Stimulated activated CD4-positive, alpha-beta T cell treated with anti-CD3 and anti-CD28 coated beads, Interleukin-12 subunit alpha, Interleukin-12 subunit beta, amount 100 ng/mL, for 4 hours (primary cell): ENCODE measurements around the gene COL23A1.

Source experiments
- DNase-seq: peaks from one replicate; pipeline ENCODE4 v3.0.0-alpha.2; 2020

Gene COL23A1

GRCh38 chr5:178453224-178453623 is 137.0 kb downstream of the COL23A1 start:
- DNase-seq = no peak

GRCh38 chr5:178450121-178451028 is 139.8 kb downstream of the COL23A1 start:
- DNase-seq = no peak

- no peak for DNase-seq
Measured at GRCh38 chr5:178449163-178450070, 140.8 kb downstream of the COL23A1 start.

- no peak for DNase-seq
Measured at GRCh38 chr5:178445534-178445933, 144.7 kb downstream of the COL23A1 start.

GRCh38 chr5:178442405-178443257 is 147.6 kb downstream of the COL23A1 start:
- no peak for DNase-seq

- DNase-seq = no peak
Measured at GRCh38 chr5:178441486-178442270, 148.5 kb downstream of the COL23A1 start.

GRCh38 chr5:178440181-178440580 is 150.0 kb downstream of the COL23A1 start:
- no peak for DNase-seq

- DNase-seq = no peak
Measured at GRCh38 chr5:178439493-178440180, 150.6 kb downstream of the COL23A1 start.

- DNase-seq = no peak
Measured at GRCh38 chr5:178438796-178439195, 151.4 kb downstream of the COL23A1 start.

GRCh38 chr5:178437386-178438075 is 152.7 kb downstream of the COL23A1 start:
- DNase-seq = no peak

GRCh38 chr5:178436326-178436940 is 153.8 kb downstream of the COL23A1 start:
- DNase-seq = no peak

- DNase-seq = no peak
Measured at GRCh38 chr5:178435321-178436238, 154.6 kb downstream of the COL23A1 start.

GRCh38 chr5:178434851-178435250 is 155.3 kb downstream of the COL23A1 start:
- no peak for DNase-seq

GRCh38 chr5:178434016-178434761 is 156.0 kb downstream of the COL23A1 start:
- DNase-seq = no peak

- no peak for DNase-seq
Measured at GRCh38 chr5:178433273-178433775, 156.9 kb downstream of the COL23A1 start.

GRCh38 chr5:178432421-178433272 is 157.5 kb downstream of the COL23A1 start:
- no peak for DNase-seq

- DNase-seq = no peak
Measured at GRCh38 chr5:178431782-178432165, 158.4 kb downstream of the COL23A1 start.
